ENCODE measurements around the gene ZNF579. TPM values are rescaled to one million over a fixed set of nuclear protein-coding genes. Genes with fewer than 3 reads are reported as not detected.
A peak's percentile ranks its signal among the peaks of the same experiment; 100 is the strongest.

ZNF579 gene
- total and polyA plus RNA-seq, 2 of the 13 experiments (the other 11 are each of a cell fraction or from before 2014, with no cell fraction given), result 2.1 to 2.9 TPM

GRCh38 chr19:55605637-55606470 lies 25.2 kb upstream of the ZNF579 start, which contains the start of gene ZNF865 (continued):
- TF ChIP-seq, protein P1, sequence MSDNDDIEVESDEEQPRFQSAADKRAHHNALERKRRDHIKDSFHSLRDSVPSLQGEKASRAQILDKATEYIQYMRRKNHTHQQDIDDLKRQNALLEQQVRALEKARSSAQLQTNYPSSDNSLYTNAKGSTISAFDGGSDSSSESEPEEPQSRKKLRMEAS (IDR thresholded peaks at IDR 0.05), result peak; percentile 56; the same call in 1 of the 2 replicates
- TF ChIP-seq RARA (CRISPR knock-in tag; IDR thresholded peaks at IDR 0.05), result no peak
- TF ChIP-seq ZNF883 (CRISPR knock-in tag; IDR thresholded peaks at IDR 0.05; ENCODE audit: not compliant biosample characterization), result peak; percentile 45
- no peak for TF ChIP-seq ZFYVE20 (CRISPR knock-in tag; IDR thresholded peaks at IDR 0.05; ENCODE audit: borderline replicate concordance, low read depth)
- no peak for TF ChIP-seq MAFF (IDR thresholded peaks at IDR 0.05; ENCODE audit: low read depth, low read length)
- no peak for TF ChIP-seq PRPF4 (IDR thresholded peaks at IDR 0.05; ENCODE audit: low read depth, low read length, poor library complexity, severe bottlenecking)
- no peak for TF ChIP-seq ELF4 (CRISPR knock-in tag; IDR thresholded peaks at IDR 0.05; ENCODE audit: borderline replicate concordance)
- TF ChIP-seq LCORL (IDR thresholded peaks at IDR 0.05), result no peak
- no peak for TF ChIP-seq LCORL (CRISPR knock-in tag; IDR thresholded peaks at IDR 0.05)
- TF ChIP-seq RBM39 (IDR thresholded peaks at IDR 0.05; ENCODE audit: low read depth, low read length, poor library complexity, severe bottlenecking), result no peak
- TF ChIP-seq, protein P2, sequence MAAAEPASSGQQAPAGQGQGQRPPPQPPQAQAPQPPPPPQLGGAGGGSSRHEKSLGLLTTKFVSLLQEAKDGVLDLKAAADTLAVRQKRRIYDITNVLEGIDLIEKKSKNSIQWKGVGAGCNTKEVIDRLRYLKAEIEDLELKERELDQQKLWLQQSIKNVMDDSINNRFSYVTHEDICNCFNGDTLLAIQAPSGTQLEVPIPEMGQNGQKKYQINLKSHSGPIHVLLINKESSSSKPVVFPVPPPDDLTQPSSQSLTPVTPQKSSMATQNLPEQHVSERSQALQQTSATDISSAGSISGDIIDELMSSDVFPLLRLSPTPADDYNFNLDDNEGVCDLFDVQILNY (CRISPR knock-in tag; conservative IDR thresholded peaks at IDR 0.05), result no peak
- no peak for TF ChIP-seq HIVEP1 (CRISPR knock-in tag; IDR thresholded peaks at IDR 0.05)
- no peak for TF ChIP-seq IRX3 (CRISPR knock-in tag; IDR thresholded peaks at IDR 0.05; ENCODE audit: borderline replicate concordance, low read depth)
- TF ChIP-seq DBP (CRISPR knock-in tag; IDR thresholded peaks at IDR 0.05; ENCODE audit: not compliant biosample characterization), result no peak
- TF ChIP-seq JUN (CRISPR knock-in tag; IDR thresholded peaks at IDR 0.05), result no peak
- no peak for TF ChIP-seq MAZ (IDR thresholded peaks at IDR 0.05; ENCODE audit: borderline replicate concordance, low read depth, low read length)
- TF ChIP-seq MAZ (CRISPR knock-in tag; IDR thresholded peaks at IDR 0.05; ENCODE audit: low read depth), result no peak
- TF ChIP-seq, protein P3, sequence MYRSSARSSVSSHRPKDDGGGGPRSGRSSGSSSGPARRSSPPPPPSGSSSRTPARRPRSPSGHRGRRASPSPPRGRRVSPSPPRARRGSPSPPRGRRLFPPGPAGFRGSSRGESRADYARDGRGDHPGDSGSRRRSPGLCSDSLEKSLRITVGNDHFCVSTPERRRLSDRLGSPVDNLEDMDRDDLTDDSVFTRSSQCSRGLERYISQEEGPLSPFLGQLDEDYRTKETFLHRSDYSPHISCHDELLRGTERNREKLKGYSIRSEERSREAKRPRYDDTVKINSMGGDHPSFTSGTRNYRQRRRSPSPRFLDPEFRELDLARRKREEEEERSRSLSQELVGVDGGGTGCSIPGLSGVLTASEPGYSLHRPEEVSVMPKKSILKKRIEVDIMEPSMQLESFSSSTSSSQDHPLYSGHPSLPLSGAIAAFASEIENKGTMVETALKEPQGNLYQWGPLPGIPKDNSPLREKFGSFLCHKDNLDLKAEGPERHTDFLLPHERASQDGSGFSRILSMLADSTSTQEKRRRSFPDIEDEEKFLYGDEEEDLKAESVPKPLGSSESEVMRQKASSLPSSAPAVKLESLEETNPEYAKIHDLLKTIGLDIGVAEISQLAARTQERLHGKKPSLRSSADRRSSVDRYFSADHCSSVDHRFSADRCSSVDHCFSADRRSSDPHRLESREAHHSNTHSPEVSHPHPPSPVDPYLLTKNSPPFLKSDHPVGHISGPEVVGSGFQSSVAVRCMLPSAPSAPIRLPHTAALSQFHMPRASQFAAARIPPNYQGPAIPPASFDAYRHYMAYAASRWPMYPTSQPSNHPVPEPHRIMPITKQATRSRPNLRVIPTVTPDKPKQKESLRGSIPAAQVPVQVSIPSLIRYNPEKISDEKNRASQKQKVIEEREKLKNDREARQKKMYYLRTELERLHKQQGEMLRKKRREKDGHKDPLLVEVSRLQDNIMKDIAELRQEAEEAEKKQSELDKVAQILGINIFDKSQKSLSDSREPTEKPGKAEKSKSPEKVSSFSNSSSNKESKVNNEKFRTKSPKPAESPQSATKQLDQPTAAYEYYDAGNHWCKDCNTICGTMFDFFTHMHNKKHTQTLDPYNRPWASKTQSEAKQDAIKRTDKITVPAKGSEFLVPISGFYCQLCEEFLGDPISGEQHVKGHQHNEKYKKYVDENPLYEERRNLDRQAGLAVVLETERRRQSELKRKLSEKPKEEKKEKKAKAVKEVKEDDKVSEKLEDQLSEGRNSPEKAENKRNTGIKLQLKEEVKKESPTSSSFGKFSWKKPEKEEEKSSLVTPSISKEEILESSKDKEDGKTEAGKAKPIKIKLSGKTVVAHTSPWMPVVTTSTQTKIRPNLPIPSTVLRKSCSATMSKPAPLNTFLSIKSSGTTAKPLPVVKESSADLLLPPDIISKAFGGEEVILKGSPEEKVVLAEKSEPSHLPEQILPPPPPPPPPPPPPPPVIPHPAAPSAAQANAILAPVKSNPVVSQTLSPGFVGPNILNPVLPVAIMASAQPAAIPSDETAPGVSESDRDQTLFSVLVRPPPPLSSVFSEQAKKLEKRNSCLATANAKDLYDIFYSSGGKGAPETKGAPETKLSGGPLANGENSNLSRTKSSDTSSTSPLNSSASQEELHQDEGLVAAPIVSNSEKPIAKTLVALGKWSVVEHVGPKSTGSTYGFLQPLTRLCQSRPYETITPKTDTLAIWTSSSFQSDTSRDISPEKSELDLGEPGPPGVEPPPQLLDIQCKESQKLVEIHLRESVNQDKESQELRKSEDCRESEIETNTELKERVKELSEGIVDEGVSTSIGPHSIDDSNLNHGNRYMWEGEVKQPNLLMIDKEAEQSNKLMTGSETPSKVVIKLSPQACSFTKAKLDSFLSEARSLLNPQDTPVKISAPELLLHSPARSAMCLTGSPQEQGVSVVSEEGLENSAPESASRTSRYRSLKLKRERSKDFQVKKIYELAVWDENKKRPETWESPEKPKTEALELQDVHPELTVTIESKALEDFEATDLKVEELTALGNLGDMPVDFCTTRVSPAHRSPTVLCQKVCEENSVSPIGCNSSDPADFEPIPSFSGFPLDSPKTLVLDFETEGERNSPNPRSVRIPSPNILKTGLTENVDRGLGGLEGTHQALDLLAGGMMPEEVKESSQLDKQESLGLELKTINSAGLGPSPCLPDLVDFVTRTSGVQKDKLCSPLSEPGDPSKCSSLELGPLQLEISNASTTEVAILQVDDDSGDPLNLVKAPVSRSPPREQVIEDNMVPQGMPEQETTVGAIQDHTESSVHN (CRISPR knock-in tag; IDR thresholded peaks at IDR 0.05), result no peak
- TF ChIP-seq RARG (CRISPR knock-in tag; IDR thresholded peaks at IDR 0.05; ENCODE audit: low read depth), result no peak
- TF ChIP-seq MBD4 (IDR thresholded peaks at IDR 0.05; ENCODE audit: borderline replicate concordance, low read length), result no peak
